ENCODE data around the gene TNFRSF21. TPM values are rescaled to one million over a fixed set of nuclear protein-coding genes. Genes with fewer than 3 reads are reported as not detected.

TNFRSF21 gene
- total RNA-seq, 1 donor from 2014 or later = 1.8 TPM

- Histone ChIP-seq H3K9me3 (no peaks in the 10 kb centered on the region), H3K27me3 (no peaks in the 10 kb centered on the region), H3K4me3 (no peak overlapping the region), H3K36me3 (no peaks in the 10 kb centered on the region), H3K4me1 (no peaks in the 10 kb centered on the region), H3K27ac (no peak overlapping the region)
- TF ChIP-seq CTCF (IDR thresholded peaks at IDR 0.05) = no peak
- no peak for DNase-seq (ENCODE audit: low spot score in 2 of 2)
- intact Hi-C loops (cut with DNase I) = no loop called here
Observed at GRCh38 chr6:47302043-47302442, 7.7 kb downstream of the TNFRSF21 start.

- Histone ChIP-seq H3K36me3 (no peaks in the 10 kb centered on the region), H3K27me3 (no peaks in the 10 kb centered on the region), H3K27ac (no peak overlapping the region), H3K9me3 (no peaks in the 10 kb centered on the region), H3K4me1 (no peaks in the 10 kb centered on the region), H3K4me3 (no peak overlapping the region)
- intact Hi-C loops (cut with DNase I) = no loop called here
- no peak for DNase-seq (ENCODE audit: low spot score in 2 of 2)
- no peak for TF ChIP-seq CTCF (IDR thresholded peaks at IDR 0.05)
Observed at GRCh38 chr6:47301441-47301840, 8.3 kb downstream of the TNFRSF21 start.

GRCh38 chr6:47300417-47300816 lies 9.3 kb downstream of the TNFRSF21 start:
- Histone ChIP-seq H3K27ac (no peak overlapping the region), H3K36me3 (no peaks in the 10 kb centered on the region), H3K27me3 (no peaks in the 10 kb centered on the region), H3K4me3 (no peak overlapping the region), H3K4me1 (no peaks in the 10 kb centered on the region), H3K9me3 (no peaks in the 10 kb centered on the region)
- intact Hi-C loops (cut with DNase I) = no loop called here
- no peak for DNase-seq (ENCODE audit: low spot score in 2 of 2)
- TF ChIP-seq CTCF (IDR thresholded peaks at IDR 0.05) = no peak

GRCh38 chr6:47299965-47300364 lies 9.7 kb downstream of the TNFRSF21 start:
- no peak for TF ChIP-seq CTCF (IDR thresholded peaks at IDR 0.05)
- no peak overlapping the region for H3K4me3 ChIP-seq
- H3K27ac ChIP-seq = no peak overlapping the region
- H3K27me3 ChIP-seq = no peaks in the 10 kb centered on the region
- no peaks in the 10 kb centered on the region for H3K9me3 ChIP-seq
- intact Hi-C loops (cut with DNase I) = no loop called here
- DNase-seq (ENCODE audit: low spot score in 2 of 2) = no peak
- no peaks in the 10 kb centered on the region for H3K4me1 ChIP-seq
- no peaks in the 10 kb centered on the region for H3K36me3 ChIP-seq

GRCh38 chr6:47298475-47298874 lies 11.2 kb downstream of the TNFRSF21 start:
- Histone ChIP-seq H3K27me3 (no peaks in the 10 kb centered on the region), H3K36me3 (no peaks in the 10 kb centered on the region), H3K4me1 (no peaks in the 10 kb centered on the region), H3K27ac (no peak overlapping the region), H3K4me3 (no peak overlapping the region), H3K9me3 (no peaks in the 10 kb centered on the region)
- no peak for DNase-seq (ENCODE audit: low spot score in 2 of 2)
- no peak for TF ChIP-seq CTCF (IDR thresholded peaks at IDR 0.05)
- intact Hi-C loops (cut with DNase I) = no loop called here

GRCh38 chr6:47294990-47295389 lies 14.7 kb downstream of the TNFRSF21 start:
- H3K36me3 ChIP-seq = no peaks in the 10 kb centered on the region
- no peak overlapping the region for H3K27ac ChIP-seq
- intact Hi-C loops (cut with DNase I) = no loop called here
- H3K4me3 ChIP-seq = no peak overlapping the region
- H3K4me1 ChIP-seq = no peaks in the 10 kb centered on the region
- H3K9me3 ChIP-seq = no peaks in the 10 kb centered on the region
- no peak for DNase-seq (ENCODE audit: low spot score in 2 of 2)
- H3K27me3 ChIP-seq = no peaks in the 10 kb centered on the region
- TF ChIP-seq CTCF (IDR thresholded peaks at IDR 0.05) = no peak

All from ascending aorta (tissue), 2 donors.